H9 (cell line): ENCODE results near the gene GALNT13. TPM values are rescaled to one million over a fixed set of nuclear protein-coding genes. Genes with fewer than 3 reads are reported as not detected.

ENCODE experiments used
- DNase-seq: peaks from one replicate; pipeline ENCODE4 v3.0.0-alpha.2; 2017
- H2AFZ ChIP-seq: one replicate; pipeline ENCODE4 v1.6.1; 2013; ENCODE audit warnings: mild to moderate bottlenecking, low read length, control low read depth, moderate library complexity
- H2AK5ac ChIP-seq: 2 replicates; pipeline ENCODE4 v1.6.1; 2013; ENCODE audit warnings: low read length, control low read depth, mixed read lengths; ENCODE audit not compliant: insufficient read length
- H2BK120ac ChIP-seq: one replicate; pipeline ENCODE4 v1.6.1; 2013; ENCODE audit warnings: low read depth, mild to moderate bottlenecking, low read length, control low read depth, inconsistent platforms; ENCODE audit not compliant: poor library complexity, severe bottlenecking
- H2BK12ac ChIP-seq: 2 replicates; pipeline ENCODE4 v1.6.1; 2013; ENCODE audit warnings: low read length, control low read depth, mixed read lengths, low read depth; ENCODE audit not compliant: insufficient read length
- H2BK15ac ChIP-seq: 2 replicates; pipeline ENCODE4 v1.6.1; 2013; ENCODE audit warnings: low read depth, low read length, control low read depth
- H2BK20ac ChIP-seq: one replicate; pipeline ENCODE4 v1.6.1; 2013; ENCODE audit warnings: low read depth, mild to moderate bottlenecking, low read length, control low read depth, inconsistent platforms; ENCODE audit not compliant: poor library complexity, severe bottlenecking
- H2BK5ac ChIP-seq: 2 replicates; pipeline ENCODE4 v1.6.1; 2013; ENCODE audit warnings: low read length, control low read depth, mixed read lengths; ENCODE audit not compliant: insufficient read length
- H3K14ac ChIP-seq: 2 replicates; pipeline ENCODE4 v1.6.1; 2013; ENCODE audit warnings: low read length, control low read depth; ENCODE audit not compliant: insufficient read depth
- H3K18ac ChIP-seq: 2 replicates; pipeline ENCODE4 v1.6.1; 2013; ENCODE audit warnings: low read depth, mild to moderate bottlenecking, mixed read lengths, low read length, control low read depth; ENCODE audit not compliant: insufficient read length
- H3K23ac ChIP-seq: 2 replicates; pipeline ENCODE4 v1.6.1; 2013; ENCODE audit warnings: low read length, control low read depth, mixed read lengths, low read depth; ENCODE audit not compliant: insufficient read length
- H3K23me2 ChIP-seq: 2 replicates; pipeline ENCODE4 v1.6.1; 2013; ENCODE audit warnings: low read depth, mild to moderate bottlenecking, mixed read lengths, low read length, control low read depth; ENCODE audit not compliant: insufficient read length, poor library complexity, severe bottlenecking
- H3K27ac ChIP-seq: 2 replicates; pipeline ENCODE4 v1.5.1; 2013; ENCODE audit warnings: low read length, control low read depth, mixed read lengths, low read depth; ENCODE audit not compliant: insufficient read length
- H3K27me3 ChIP-seq: 2 replicates; pipeline ENCODE4 v1.6.1; 2013; ENCODE audit warnings: low read length, control low read depth, inconsistent platforms; ENCODE audit not compliant: insufficient read depth
- H3K4ac ChIP-seq: 2 replicates; pipeline ENCODE4 v1.6.1; 2013; ENCODE audit warnings: low read depth, mild to moderate bottlenecking, control low read depth, inconsistent platforms, low read length, moderate library complexity
- H3K4me1 ChIP-seq: 2 replicates; pipeline ENCODE4 v1.6.1; 2013; ENCODE audit warnings: low read length, control low read depth, inconsistent platforms; ENCODE audit not compliant: insufficient read depth
- H3K4me2 ChIP-seq: 2 replicates; pipeline ENCODE4 v1.6.1; 2013; ENCODE audit warnings: low read length, control low read depth, mixed read lengths; ENCODE audit not compliant: insufficient read length, insufficient read depth
- H3K56ac ChIP-seq: 2 replicates; pipeline ENCODE4 v1.6.1; 2013; ENCODE audit warnings: low read depth, mild to moderate bottlenecking, mixed read lengths, low read length, control low read depth; ENCODE audit not compliant: insufficient read length
- H3K79me1 ChIP-seq: 2 replicates; pipeline ENCODE4 v1.6.1; 2013; ENCODE audit warnings: low read depth, mild to moderate bottlenecking, moderate library complexity, low read length, control low read depth, inconsistent platforms; ENCODE audit not compliant: insufficient read depth, poor library complexity, severe bottlenecking
- H3K79me2 ChIP-seq: 2 replicates; pipeline ENCODE4 v1.6.1; 2013; ENCODE audit warnings: low read length, control low read depth, inconsistent platforms; ENCODE audit not compliant: insufficient read depth
- H3K9ac ChIP-seq: 2 replicates; pipeline ENCODE4 v1.6.1; 2013; ENCODE audit warnings: low read length, control low read depth, mixed read lengths; ENCODE audit not compliant: insufficient read length; ENCODE audit errors: extremely low read depth
- H3K9me3 ChIP-seq: one replicate; pipeline ENCODE4 v1.6.1; 2013; ENCODE audit warnings: low read depth, low read length, inconsistent platforms; ENCODE audit not compliant: control insufficient read depth
- H3T11ph ChIP-seq: one replicate; pipeline ENCODE4 v1.6.1; 2013; ENCODE audit warnings: mild to moderate bottlenecking, low read length, control low read depth, inconsistent platforms
- H4K20me1 ChIP-seq: one replicate; pipeline ENCODE4 v1.6.1; 2013; ENCODE audit not compliant: control insufficient read depth, insufficient read length, insufficient read depth
- H4K5ac ChIP-seq: 2 replicates; pipeline ENCODE4 v1.6.1; 2013; ENCODE audit warnings: low read depth, mild to moderate bottlenecking, mixed read lengths, low read length, control low read depth; ENCODE audit not compliant: insufficient read length
- H4K8ac ChIP-seq: replicated peaks from 2 replicates; pipeline ENCODE4 v1.6.1; 2013; ENCODE audit warnings: low read length, control low read depth, mixed read lengths, low read depth; ENCODE audit not compliant: insufficient read length
- H4K91ac ChIP-seq: 2 replicates; pipeline ENCODE4 v1.6.1; 2013; ENCODE audit warnings: low read depth, mild to moderate bottlenecking, moderate library complexity, mixed read lengths, low read length, control low read depth; ENCODE audit not compliant: insufficient read length
- H3K27ac Mint-ChIP-seq, 3 experiments: 2 replicates in 2 of 3; 3 replicates in 1 of 3; pipeline ENCODE4 v1.8.0; 2020 to 2021; ENCODE audit warnings: mixed read lengths in 3 of 3, mild to moderate bottlenecking in 1 of 3, moderate library complexity in 1 of 3
- H3K27me3 Mint-ChIP-seq: 2 replicates; pipeline ENCODE4 v1.8.0; 2021; ENCODE audit warnings: low read depth, mild to moderate bottlenecking, moderate library complexity, mixed read lengths
- H3K36me3 Mint-ChIP-seq, 3 experiments: 2 replicates in 2 of 3; 3 replicates in 1 of 3; pipeline ENCODE4 v1.8.0; 2020 to 2021; ENCODE audit warnings: low read depth in 3 of 3, mixed read lengths in 3 of 3; ENCODE audit not compliant: insufficient read depth in 1 of 3
- H3K4me1 Mint-ChIP-seq, 2 experiments: 2 replicates each; pipeline ENCODE4 v1.8.0; 2020; ENCODE audit warnings: mixed read lengths in 2 of 2
- H3K4me3 Mint-ChIP-seq, 2 experiments: 2 replicates in 1 of 2; 3 replicates in 1 of 2; pipeline ENCODE4 v1.8.0; 2020 to 2021; ENCODE audit warnings: mild to moderate bottlenecking in 2 of 2, mixed read lengths in 2 of 2, moderate library complexity in 1 of 2
- H3K9me3 Mint-ChIP-seq, 2 experiments: 2 replicates in 1 of 2; 3 replicates in 1 of 2; pipeline ENCODE4 v1.8.0; 2020; ENCODE audit warnings: mild to moderate bottlenecking in 2 of 2, mixed read lengths in 2 of 2, moderate library complexity in 1 of 2
- CTCF ChIP-seq: fragments of 200-600 bp; sonication (generic); conservative IDR thresholded peaks from 3 replicates; pipeline ENCODE4 v1.8.0; 2021; ENCODE audit warnings: antibody characterized with exemption, mild to moderate bottlenecking
- WGBS: extraction: QIAGEN DNeasy Blood & Tissue Kit; methylation state at CpG from one replicate; pipeline ENCODE4 v1.1.7; 2013; ENCODE audit warnings: missing lambda C conversion rate, low lambda C conversion rate, mixed read lengths; ENCODE audit not compliant: insufficient read length; ENCODE audit errors: extremely low coverage; 5-methylcytosine and 5-hydroxymethylcytosine counted together
- total RNA-seq: library from RNA; stranded (reverse); gene quantifications from 2 replicates; pipeline ENCODE4 v1.2.1, GENCODE V29; 2021

Gene GALNT13
- total RNA-seq, 1 experiment from 2014 or later: 6.6 TPM

- H2BK12ac ChIP-seq: no peak overlapping the region
- Mint-ChIP-seq H3K27me3 (no peaks in the 10 kb centered on the region), H3K4me3 (no peak overlapping the region), H3K27ac (no peak overlapping the region; a peak in 1 of 7 replicates), H3K4me1 (no peaks in the 10 kb centered on the region), H3K36me3 (no peaks in the 10 kb centered on the region), H3K9me3 (peaks cover 0 to 1% of the 10 kb centered on the region in 2 experiments; a peak in 1 of 5 replicates)
- no peak overlapping the region for H2BK15ac ChIP-seq
- no peaks in the 10 kb centered on the region for H3K23me2 ChIP-seq
- no peak overlapping the region for H3K56ac ChIP-seq
- H3K18ac ChIP-seq: no peak overlapping the region
- no peak overlapping the region for H2AK5ac ChIP-seq
- no CpG with 5 or more reads among the region's 2 CpGs for WGBS
- H2AFZ ChIP-seq: no peak overlapping the region
- H3K23ac ChIP-seq: no peak overlapping the region
- no peaks in the 10 kb centered on the region for H4K20me1 ChIP-seq
- no peak overlapping the region for H4K5ac ChIP-seq
- H3K14ac ChIP-seq: no peak overlapping the region
- no peak for DNase-seq
- H2BK20ac ChIP-seq: no peak overlapping the region
- no peak overlapping the region for H3K4me2 ChIP-seq
- no peak overlapping the region for H3T11ph ChIP-seq
- H3K9ac ChIP-seq: no peak overlapping the region
- no peaks in the 10 kb centered on the region for H3K9me3 ChIP-seq
- no peak for TF ChIP-seq CTCF
- no peaks in the 10 kb centered on the region for H3K27me3 ChIP-seq
- H4K8ac ChIP-seq: no peak overlapping the region
- H4K91ac ChIP-seq: no peak overlapping the region
- H3K79me2 ChIP-seq: no peaks in the 10 kb centered on the region
- no peaks in the 10 kb centered on the region for H3K79me1 ChIP-seq
- H3K4me1 ChIP-seq: no peaks in the 10 kb centered on the region
- H3K4ac ChIP-seq: no peak overlapping the region
- H2BK120ac ChIP-seq: no peak overlapping the region
- no peak overlapping the region for H3K27ac ChIP-seq
- no peak overlapping the region for H2BK5ac ChIP-seq
Observed at GRCh38 chr2:154425994-154426393, 554.3 kb downstream of the GALNT13 start.
